ENCODE measurements around the gene OR2AT4.

Gene OR2AT4

DNA sequence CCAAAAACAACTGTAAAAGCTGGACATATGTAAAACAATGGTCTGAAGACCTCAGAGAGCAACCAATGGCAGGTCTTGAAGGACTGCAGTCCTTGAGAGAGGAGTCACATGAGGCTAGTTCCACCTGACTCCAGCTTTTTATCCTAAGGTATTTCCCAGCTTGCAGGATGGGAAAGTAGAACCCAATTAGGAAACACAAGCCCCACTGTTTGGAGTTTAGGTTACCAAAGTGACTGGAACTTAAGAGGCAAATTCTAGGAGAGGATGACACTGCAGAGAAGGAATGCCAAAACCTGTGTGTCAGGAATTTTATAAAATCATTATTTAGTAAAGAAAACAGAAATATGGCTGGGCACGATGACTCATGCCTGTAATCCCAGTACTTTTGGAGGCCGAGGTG is 18.4 kb downstream of the OR2AT4 start:
- no peak for TF ChIP-seq CTCF (IDR thresholded peaks at IDR 0.05; ENCODE audit: low read depth, low read length, missing control alignments)
- in situ Hi-C loops (cut with HindIII; ENCODE audit: low pct_ligation_motif_present, low sequenced_read_pairs) = no loop called here
- Histone ChIP-seq H3K4me3 (ENCODE audit: low read depth, low read length) (no peak overlapping the region), H3K27me3 (replicated peaks) (no peaks in the 10 kb centered on the region), H3K36me3 (replicated peaks) (no peaks in the 10 kb centered on the region), H3K27ac (no peak overlapping the region)
- DNase-seq = peak; percentile 49

DNA sequence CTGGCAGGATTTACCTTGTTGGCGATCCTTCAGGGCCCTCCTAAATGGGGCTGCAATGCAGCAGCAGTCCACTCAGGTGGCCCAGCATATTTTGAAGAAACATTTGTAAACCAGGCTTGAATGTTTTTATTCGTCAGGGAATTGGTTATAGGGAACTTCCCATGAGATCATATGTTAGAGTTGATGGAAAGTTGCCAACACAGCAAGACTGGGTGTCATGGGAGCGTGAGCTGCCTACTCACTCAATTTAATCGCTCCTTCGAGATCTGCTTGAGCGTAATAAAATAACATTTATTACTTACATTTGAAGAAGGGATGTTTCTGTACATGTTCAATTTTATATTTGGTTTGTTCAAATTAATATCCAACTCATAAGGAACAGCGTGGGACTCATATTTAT is 19.4 kb downstream of the OR2AT4 start:
- TF ChIP-seq CTCF (IDR thresholded peaks at IDR 0.05; ENCODE audit: low read depth, low read length, missing control alignments) = no peak
- peak; percentile 60 for DNase-seq
- H3K4me3 ChIP-seq (ENCODE audit: low read depth, low read length) = no peak overlapping the region
- in situ Hi-C loops (cut with HindIII; ENCODE audit: low pct_ligation_motif_present, low sequenced_read_pairs) = no loop called here
- H3K27ac ChIP-seq = no peak overlapping the region
- H3K36me3 ChIP-seq (replicated peaks) = no peaks in the 10 kb centered on the region
- H3K27me3 ChIP-seq (replicated peaks) = no peaks in the 10 kb centered on the region

DNA sequence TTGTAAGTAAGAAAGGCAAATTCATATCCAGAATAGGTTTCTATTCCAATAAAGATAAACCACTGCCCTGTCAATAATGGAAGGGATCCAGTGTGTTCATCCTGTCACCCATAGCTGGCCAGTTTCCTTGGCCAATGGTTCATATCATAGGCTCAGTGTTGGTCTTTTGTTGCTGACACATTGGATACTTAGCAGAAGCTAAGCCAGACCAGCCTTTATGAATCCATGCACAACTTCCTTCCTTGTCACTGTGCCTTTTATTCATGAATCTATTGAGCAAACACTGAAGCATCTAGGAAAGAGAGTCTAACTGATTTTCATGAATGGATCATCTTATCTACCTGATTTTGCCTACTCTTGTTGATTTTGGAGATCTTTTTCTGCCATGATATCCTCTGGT is 20.0 kb downstream of the OR2AT4 start:
- Histone ChIP-seq H3K27ac (no peak overlapping the region), H3K36me3 (replicated peaks) (no peaks in the 10 kb centered on the region), H3K4me3 (ENCODE audit: low read depth, low read length) (no peak overlapping the region), H3K27me3 (replicated peaks) (no peaks in the 10 kb centered on the region)
- no peak for DNase-seq
- TF ChIP-seq CTCF (IDR thresholded peaks at IDR 0.05; ENCODE audit: low read depth, low read length, missing control alignments) = no peak
- in situ Hi-C loops (cut with HindIII; ENCODE audit: low pct_ligation_motif_present, low sequenced_read_pairs) = no loop called here

GRCh38 chr11:75073459-75074190 is 23.1 kb downstream of the OR2AT4 start:
- Histone ChIP-seq H3K27me3 (replicated peaks) (peaks cover 3% of the 10 kb centered on the region), H3K36me3 (replicated peaks) (no peaks in the 10 kb centered on the region), H3K4me3 (ENCODE audit: low read depth, low read length) (no peak overlapping the region), H3K27ac (no peak overlapping the region)
- peak; percentile 60 for TF ChIP-seq CTCF (IDR thresholded peaks at IDR 0.05; ENCODE audit: low read depth, low read length, missing control alignments)
- no peak for DNase-seq
- in situ Hi-C loops (cut with HindIII; ENCODE audit: low pct_ligation_motif_present, low sequenced_read_pairs) = no loop called here

- no peak overlapping the region for H3K27ac ChIP-seq
- peaks cover 3% of the 10 kb centered on the region for H3K27me3 ChIP-seq (replicated peaks)
- no peak for DNase-seq
- no peak for TF ChIP-seq CTCF (IDR thresholded peaks at IDR 0.05; ENCODE audit: low read depth, low read length, missing control alignments)
- H3K36me3 ChIP-seq (replicated peaks) = no peaks in the 10 kb centered on the region
- in situ Hi-C loops (cut with HindIII; ENCODE audit: low pct_ligation_motif_present, low sequenced_read_pairs) = no loop called here
- H3K4me3 ChIP-seq (ENCODE audit: low read depth, low read length) = no peak overlapping the region
Observed at GRCh38 chr11:75072582-75072981, 24.1 kb downstream of the OR2AT4 start.

DNA sequence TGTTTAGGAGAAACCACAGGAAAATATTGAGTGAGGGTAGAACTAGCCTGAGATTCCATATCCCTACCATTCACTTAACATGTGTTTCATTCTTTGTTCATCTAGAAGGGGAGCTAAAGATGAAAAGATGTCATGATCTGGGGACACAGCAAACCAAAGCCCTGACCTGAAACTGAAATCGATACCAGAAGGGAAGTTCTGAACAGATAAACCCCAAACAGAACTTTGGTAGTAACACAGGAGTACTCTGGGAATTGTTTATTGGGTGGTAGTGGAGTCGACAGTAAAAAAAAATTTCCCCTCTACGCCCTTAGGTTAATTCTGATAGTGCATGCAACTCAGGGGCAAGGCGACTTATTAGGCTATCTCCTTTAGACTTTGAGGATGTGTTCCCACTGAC is 27.2 kb downstream of the OR2AT4 start:
- Histone ChIP-seq H3K4me3 (ENCODE audit: low read depth, low read length) (no peak overlapping the region), H3K36me3 (replicated peaks) (no peaks in the 10 kb centered on the region), H3K27ac (no peak overlapping the region), H3K27me3 (replicated peaks) (peaks cover 3% of the 10 kb centered on the region)
- no peak for DNase-seq
- in situ Hi-C loops (cut with HindIII; ENCODE audit: low pct_ligation_motif_present, low sequenced_read_pairs) = no loop called here
- TF ChIP-seq CTCF (IDR thresholded peaks at IDR 0.05; ENCODE audit: low read depth, low read length, missing control alignments) = no peak

All from brain microvascular endothelial cell (primary cell).